Activated CD4-positive, alpha-beta T cell treated with anti-CD3 and anti-CD28 coated beads for 4 hours (primary cell): Measurements from ENCODE around the gene ENTPD1.
"Not testable (repeated sequence)": the region's sequence is repeated elsewhere in the genome, so short reads cannot be mapped to it uniquely, and the experiment has no call there.

Experiments
- DNase-seq, 2 donors: peaks; one replicate each; pipeline ENCODE4 v3.0.0-alpha.2; 2020

ENTPD1 gene

DNA sequence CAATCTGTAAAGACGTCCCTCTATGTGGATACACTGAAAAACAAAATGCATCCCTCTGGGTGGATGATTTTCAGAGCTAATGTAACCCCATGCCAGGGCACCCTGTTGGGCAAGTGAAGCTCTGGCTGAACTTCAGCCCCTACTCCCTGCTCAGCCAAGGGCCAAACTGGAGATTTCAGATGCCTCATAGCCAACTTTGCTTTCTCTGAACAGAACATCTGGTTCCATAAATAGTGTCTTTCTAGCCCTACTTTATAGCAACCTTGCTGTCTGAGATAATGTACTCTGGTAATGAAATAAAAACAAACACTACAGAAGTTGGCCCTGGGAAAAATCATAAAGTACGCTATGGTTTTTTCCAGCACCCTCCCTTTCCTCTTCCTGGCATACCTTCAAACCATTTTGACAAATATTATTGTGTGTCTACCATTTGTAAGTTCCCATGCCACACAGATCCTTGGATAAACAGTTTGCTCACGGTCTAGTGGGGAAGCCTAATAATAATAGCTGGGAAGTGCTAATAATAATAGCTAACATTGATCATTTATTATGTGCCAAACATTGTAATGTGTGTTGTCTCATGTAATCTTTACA is 3.4 kb downstream of the ENTPD1 start:
- no peak for DNase-seq

DNA sequence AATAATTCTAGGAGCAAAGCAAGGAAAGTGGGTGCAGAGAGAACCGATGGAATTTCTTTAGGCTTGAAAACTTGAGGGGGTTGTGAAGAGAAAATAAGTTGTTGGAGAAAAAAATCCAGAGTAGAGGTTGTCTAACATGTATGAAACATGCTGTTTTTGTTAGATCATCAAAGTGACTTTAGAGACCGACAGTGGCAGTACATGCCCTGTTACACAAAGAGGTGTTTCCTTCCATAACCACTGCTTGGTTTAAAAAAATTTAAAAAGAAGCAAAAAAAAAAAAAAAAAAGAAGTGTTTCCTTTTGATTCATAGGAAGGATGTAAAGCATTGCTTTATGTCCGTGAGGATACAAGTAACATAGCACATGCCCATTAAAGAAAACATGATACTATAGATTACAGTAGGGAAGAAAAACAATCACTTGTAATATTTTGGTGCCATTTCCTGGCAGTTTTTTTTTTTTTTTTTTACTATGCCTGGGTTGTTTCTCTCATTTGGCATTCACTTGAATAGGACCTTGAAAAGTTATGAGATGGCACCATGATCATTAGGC is 6.1 kb downstream of the ENTPD1 start:
- no peak for DNase-seq

- no peak for DNase-seq
These were observed 12.1 kb downstream of the ENTPD1 start for GRCh38 chr10:95767884-95768556.

- DNase-seq = no peak
These were observed 14.2 kb downstream of the ENTPD1 start for GRCh38 chr10:95770084-95770720.

DNA sequence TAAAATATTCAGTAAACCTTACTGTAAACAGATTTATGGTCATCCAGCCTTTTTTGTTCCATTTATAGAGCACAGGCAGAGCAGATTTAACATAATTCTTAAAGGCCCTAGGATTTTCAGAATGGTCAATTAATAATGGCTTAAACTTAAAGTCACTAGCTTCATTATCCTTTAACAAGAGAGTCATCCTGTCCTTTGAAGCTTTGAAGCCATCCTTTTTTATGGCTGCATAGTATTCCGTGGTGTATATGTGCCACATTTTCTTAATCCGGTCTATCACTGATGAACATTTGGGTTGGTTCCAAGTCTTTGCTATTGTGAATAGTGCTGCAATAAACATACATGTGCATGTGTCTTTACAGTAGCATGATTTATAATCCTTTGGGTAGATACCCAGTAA is 17.5 kb downstream of the ENTPD1 start:
- not testable (repeated sequence) for DNase-seq

DNA sequence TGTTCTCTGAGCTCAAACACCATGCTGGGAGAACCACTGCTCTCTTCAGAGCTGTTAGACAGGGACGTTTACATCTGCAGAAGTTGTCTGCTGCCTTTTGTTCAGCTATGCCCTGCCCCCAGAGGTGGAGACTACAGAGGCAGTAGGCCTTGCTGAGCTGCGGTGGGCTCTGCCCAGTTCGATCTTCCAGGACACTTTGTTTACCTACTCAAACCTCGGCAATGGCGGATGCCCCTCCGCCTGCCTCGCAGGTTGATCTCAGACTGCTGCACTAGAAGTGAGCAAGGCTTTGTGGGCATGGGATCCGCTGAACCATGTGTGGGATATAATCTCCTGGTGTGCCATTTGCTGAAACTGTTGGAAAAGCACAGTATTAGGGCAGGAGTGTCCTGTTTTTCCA is 21.7 kb downstream of the ENTPD1 start:
- not testable (repeated sequence) for DNase-seq

- DNase-seq = no peak
These were observed 26.4 kb downstream of the ENTPD1 start for GRCh38 chr10:95782318-95782717.

DNA sequence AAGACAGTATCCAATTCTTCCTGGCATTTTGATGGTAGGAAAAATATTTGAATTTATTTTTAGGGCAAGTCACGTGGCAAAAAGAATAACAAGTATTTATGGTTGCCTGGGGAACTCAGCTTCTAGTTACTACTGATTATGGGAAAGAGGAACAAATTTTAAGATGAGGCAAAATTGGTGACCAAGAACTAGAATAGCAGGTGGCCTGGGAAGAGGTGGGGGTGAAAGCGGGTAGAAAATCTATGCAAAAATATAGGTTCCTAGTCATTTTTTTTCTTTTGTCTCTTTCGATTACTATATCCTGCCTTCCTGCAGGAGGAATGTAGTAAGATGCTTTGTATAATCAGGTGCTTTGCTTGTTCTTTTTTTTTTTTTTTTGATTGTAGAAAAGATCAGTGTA is 27.8 kb downstream of the ENTPD1 start:
- DNase-seq = no peak

GRCh38 chr10:95784279-95784913 is 28.4 kb downstream of the ENTPD1 start:
- no peak for DNase-seq

DNA sequence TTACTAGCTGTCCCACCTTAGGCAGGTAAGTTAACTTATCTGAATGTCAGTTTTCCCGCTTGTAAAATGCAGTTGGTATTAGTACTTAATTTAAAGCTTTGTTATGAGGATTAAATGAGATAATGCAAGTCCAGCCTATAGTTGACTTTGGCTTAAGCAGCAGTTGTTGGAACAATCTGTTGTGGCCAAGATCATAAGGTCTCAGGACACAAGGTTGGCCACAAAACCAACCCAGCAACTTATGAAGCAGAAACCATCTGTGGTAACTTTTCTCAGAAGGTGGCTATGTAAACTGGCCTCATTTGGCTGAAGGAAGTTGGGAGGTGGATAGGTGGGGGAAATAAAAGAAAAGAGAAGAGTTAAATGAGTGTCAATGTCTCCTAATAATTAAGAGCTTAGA is 29.4 kb downstream of the ENTPD1 start:
- no peak for DNase-seq

GRCh38 chr10:95785942-95786669 is 30.1 kb downstream of the ENTPD1 start:
- no peak for DNase-seq

GRCh38 chr10:95787447-95787846 is 31.5 kb downstream of the ENTPD1 start:
- no peak for DNase-seq

DNA sequence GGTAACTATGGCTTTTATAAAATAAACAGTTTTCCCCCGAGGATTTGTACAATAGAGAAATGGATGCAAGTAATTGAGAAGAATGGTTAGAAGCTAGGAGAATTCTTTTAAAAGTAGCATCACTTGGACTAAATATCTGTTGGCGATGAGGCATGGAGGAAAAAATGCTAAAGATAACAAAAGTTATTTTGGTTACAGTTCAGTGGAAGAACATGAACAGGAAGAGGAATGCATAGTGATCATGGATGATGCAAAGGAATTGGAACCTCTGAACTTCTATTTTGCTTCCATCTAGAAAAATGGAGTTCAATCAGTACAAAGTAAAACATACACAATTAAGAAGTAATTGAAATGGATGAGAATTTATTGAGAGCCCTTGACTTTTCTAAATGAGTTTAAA is 32.9 kb downstream of the ENTPD1 start:
- DNase-seq = no peak

GRCh38 chr10:95789902-95790301 is 33.9 kb downstream of the ENTPD1 start:
- no peak for DNase-seq

GRCh38 chr10:95790982-95791381 is 35.0 kb downstream of the ENTPD1 start:
- no peak for DNase-seq

- no peak for DNase-seq
These were observed 35.5 kb downstream of the ENTPD1 start for GRCh38 chr10:95791425-95791979.

GRCh38 chr10:95792211-95792780 is 36.3 kb downstream of the ENTPD1 start:
- DNase-seq = no peak

GRCh38 chr10:95792874-95793285 is 36.9 kb downstream of the ENTPD1 start:
- DNase-seq = no peak

DNA sequence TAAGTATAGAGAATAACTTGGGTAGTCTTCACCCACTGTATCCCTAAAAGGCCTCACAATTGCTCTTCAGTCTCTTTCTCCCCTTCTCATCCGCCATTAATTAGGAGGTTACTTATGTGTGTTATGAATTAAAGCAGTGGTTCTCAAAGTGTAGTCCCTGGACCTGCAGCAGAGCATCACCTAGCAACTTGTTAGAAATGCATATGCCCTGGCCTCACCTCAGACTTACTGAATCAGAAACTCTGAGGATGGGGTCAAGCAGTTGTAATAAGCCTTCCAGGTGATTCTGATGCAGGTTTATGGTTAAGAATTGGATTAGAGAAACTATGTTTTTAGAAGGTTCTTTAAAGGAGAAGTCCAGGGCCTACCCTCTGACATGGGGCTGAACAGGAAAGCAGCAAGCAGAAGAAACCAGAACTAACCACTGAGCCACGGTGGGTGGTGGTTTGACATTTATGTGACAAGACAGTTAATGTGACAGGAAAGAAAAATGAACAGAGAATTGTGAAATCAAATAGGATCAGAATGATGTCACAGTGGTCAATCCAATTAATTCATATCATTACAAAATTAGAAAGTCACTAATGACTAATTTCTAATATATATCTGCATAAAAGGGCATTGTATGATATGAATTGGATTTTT is 37.6 kb downstream of the ENTPD1 start:
- DNase-seq = no peak

- DNase-seq = no peak
These were observed 38.2 kb downstream of the ENTPD1 start for GRCh38 chr10:95794195-95794594.

- DNase-seq = no peak
These were observed 39.6 kb downstream of the ENTPD1 start for GRCh38 chr10:95795602-95796001.

- no peak for DNase-seq
These were observed 40.5 kb downstream of the ENTPD1 start for GRCh38 chr10:95796504-95796903.
